Ishikawa (cell line): ENCODE results near the gene TBKBP1.

Experiments
- CREB1 ChIP-seq: IDR thresholded peaks from 2 replicates; pipeline ENCODE4 v1.6.1; 2012; ENCODE audit warnings: low read depth
- NFIC ChIP-seq: IDR thresholded peaks from 2 replicates; pipeline ENCODE4 v1.6.1; 2012
- RAD21 ChIP-seq: IDR thresholded peaks from 2 replicates; pipeline ENCODE4 v1.6.1; 2012; ENCODE audit warnings: low read depth

- TF ChIP-seq NFIC: no peak
- no peak for TF ChIP-seq RAD21
- no peak for TF ChIP-seq CREB1
These were observed 1.7 kb downstream of the TBKBP1 start for GRCh38 chr17:47695429-47696376.
